Activated T-helper 2 cell treated with anti-CD3 and anti-CD28 coated beads, Interferon-gamma antibody, Interleukin-2, Interleukin-4, amounts not matched to agents 10 μg/mL and 5 μg/mL and 100 μg/mL, durations not matched to agents 14 hours and 24 hours and 36 hours (primary cell): Measurements from ENCODE around the gene PLEKHA3. TPM values are rescaled to one million over a fixed set of nuclear protein-coding genes. Genes with fewer than 3 reads are reported as not detected.
"Not testable (repeated sequence)": the region's sequence is repeated elsewhere in the genome, so short reads cannot be mapped to it uniquely, and the experiment has no call there.

Source experiments
- DNase-seq: peaks from one replicate; pipeline ENCODE4 v3.0.0; 2021; ENCODE audit warnings: low spot score
- H3K27ac Mint-ChIP-seq: one replicate; pipeline ENCODE4 v1.8.0; 2021; ENCODE audit warnings: mixed read lengths
- H3K27me3 Mint-ChIP-seq: one replicate; pipeline ENCODE4 v1.8.0; 2021; ENCODE audit warnings: low read depth, mixed read lengths
- H3K36me3 Mint-ChIP-seq: one replicate; pipeline ENCODE4 v1.8.0; 2021; ENCODE audit warnings: low read depth, mixed read lengths
- H3K4me1 Mint-ChIP-seq: one replicate; pipeline ENCODE4 v1.8.0; 2021; ENCODE audit warnings: low read depth, mixed read lengths
- H3K4me3 Mint-ChIP-seq: one replicate; pipeline ENCODE4 v1.8.0; 2021; ENCODE audit warnings: low read depth, mild to moderate bottlenecking, moderate library complexity, mixed read lengths
- H3K9me3 Mint-ChIP-seq: one replicate; pipeline ENCODE4 v1.8.0; 2021; ENCODE audit warnings: mixed read lengths
- intact Hi-C: fragments of 100-400 bp; cut with micrococcal nuclease; formaldehyde crosslinking; loops from one replicate; pipeline ENCODE4 v1.15.1; 2023
- total RNA-seq: library from RNA; stranded (reverse); gene quantifications from 2 replicates; pipeline ENCODE4 v1.2.3, GENCODE V29; 2022

PLEKHA3 gene
- total RNA-seq, 1 donor from 2014 or later = 28.7 TPM

DNA sequence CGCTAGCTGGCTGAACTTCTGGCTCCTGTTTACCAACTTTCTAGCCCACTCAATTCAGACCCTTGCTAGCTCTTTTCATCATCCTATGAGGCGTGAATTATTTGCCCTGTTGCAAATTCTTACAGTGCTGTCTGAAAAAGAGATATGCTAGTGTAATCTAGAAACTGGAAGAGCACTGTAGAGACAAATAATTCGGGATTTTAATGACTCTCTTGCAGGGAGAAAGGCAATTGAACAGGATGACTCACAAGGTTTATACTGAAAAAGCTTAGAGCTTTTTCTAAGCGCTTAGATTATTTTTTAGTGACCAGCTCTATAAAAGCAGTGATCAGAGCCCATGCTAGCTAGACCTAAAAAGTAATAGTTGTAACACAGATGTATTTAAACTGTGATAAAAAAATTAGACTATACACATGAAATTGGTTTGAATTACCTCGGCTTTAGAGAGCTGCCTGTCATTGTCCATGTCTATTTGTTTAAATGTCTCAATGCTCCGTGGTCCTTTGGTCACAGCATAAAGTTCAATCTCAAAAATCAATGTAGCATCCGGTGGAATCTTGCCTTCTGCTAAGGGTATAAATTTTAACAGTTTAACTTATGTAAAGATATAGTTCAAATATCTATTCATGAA lies 10.9 kb upstream of the PLEKHA3 start:
- Mint-ChIP-seq H3K27me3 (no peaks in the 10 kb centered on the region), H3K27ac (no peak overlapping the region), H3K9me3 (no peaks in the 10 kb centered on the region), H3K36me3 (peaks cover 8% of the 10 kb centered on the region), H3K4me3 (no peak overlapping the region), H3K4me1 (peaks cover 2% of the 10 kb centered on the region)
- DNase-seq = no peak
- intact Hi-C loops = no loop called here

DNA sequence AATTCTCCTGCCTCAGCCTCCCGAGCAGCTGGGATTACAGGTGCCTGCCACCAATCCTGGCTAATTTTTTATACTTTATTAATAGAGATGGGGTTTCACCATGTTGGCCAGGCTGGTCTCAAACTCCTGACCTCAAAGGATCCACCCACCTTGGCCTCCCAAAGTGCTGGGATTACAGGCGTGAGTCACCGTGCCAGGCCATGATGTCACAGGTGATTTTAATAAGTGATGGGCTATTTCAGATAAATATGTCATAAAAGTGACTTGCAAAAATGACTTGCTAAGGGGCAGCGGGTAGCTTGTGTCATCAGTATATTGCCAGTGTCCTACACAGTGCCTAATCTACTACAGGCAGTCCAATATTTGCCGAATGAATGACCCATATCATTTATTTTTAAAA lies 8.9 kb upstream of the PLEKHA3 start:
- H3K27ac Mint-ChIP-seq, H3K4me3 Mint-ChIP-seq, H3K9me3 Mint-ChIP-seq, intact Hi-C loops, H3K4me1 Mint-ChIP-seq, H3K36me3 Mint-ChIP-seq, DNase-seq, H3K27me3 Mint-ChIP-seq: not testable (repeated sequence)

DNA sequence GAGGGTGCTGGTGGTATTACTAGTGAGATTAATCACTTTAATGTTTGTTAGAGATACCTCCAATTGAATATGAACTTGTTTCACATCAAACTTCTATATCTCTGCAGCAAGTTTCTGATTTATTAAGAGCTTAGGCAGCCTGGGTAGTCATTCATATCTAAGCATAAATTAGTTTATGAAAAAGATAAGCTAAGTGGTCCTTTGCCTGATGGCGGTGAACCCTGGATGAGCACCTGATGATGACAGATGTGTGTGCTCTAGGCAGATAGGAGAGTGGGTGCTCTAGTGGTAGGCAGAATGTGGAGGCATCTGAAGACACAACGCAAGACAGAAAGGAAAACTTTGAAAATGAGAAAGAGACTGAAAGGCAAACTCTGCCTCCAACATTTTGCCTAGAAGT lies 6.9 kb upstream of the PLEKHA3 start:
- Mint-ChIP-seq H3K9me3 (no peaks in the 10 kb centered on the region), H3K4me3 (no peak overlapping the region), H3K27ac (no peak overlapping the region), H3K4me1 (peaks cover 9% of the 10 kb centered on the region), H3K36me3 (peaks cover 7% of the 10 kb centered on the region), H3K27me3 (no peaks in the 10 kb centered on the region)
- DNase-seq = no peak
- intact Hi-C loops = no loop called here

DNA sequence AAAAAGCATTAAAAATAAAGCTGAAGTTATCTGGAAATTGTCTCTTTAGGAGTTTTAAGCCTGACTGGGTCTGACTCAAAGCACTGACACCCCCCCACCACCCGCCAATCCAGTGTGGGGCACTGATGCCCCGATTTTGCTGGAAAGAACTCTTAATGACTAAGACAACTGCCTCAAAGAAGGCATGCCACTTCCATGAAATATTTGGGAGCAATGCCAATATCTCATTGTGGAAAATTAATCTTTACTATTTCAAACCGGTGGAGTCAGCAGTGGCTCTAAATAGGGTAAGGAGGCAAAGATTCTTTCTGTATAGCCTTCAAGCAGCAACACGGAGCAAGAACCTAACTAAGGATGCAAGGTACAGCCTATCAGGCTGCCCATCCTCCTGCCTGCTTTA lies 6.3 kb upstream of the PLEKHA3 start:
- DNase-seq = no peak
- Mint-ChIP-seq H3K36me3 (peaks cover 7% of the 10 kb centered on the region), H3K27me3 (no peaks in the 10 kb centered on the region), H3K27ac (no peak overlapping the region), H3K4me1 (peaks cover 11% of the 10 kb centered on the region), H3K4me3 (no peak overlapping the region), H3K9me3 (no peaks in the 10 kb centered on the region)
- intact Hi-C loops = no loop called here

DNA sequence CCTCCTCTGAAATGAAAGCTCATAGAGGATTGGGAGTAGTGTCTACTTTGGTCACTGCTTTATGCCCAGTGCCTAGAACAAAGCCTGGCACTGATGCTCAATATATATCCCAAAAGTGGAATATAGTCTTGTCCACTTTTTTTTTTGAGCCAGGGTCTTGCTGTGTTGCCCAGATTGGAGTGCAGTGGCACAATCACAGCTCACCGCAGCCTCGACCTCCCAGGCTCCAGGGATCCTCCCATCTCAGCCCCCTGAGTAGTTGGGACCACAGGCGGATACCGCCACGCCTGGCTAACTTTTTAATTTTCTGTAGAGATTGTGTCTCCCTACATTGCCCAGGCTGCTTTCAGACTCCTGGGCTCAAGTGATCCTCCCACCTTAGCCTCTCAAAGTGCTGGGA lies 5.7 kb upstream of the PLEKHA3 start:
- no peaks in the 10 kb centered on the region for H3K9me3 Mint-ChIP-seq
- H3K27ac Mint-ChIP-seq = no peak overlapping the region
- intact Hi-C loops = no loop called here
- peaks cover 17% of the 10 kb centered on the region for H3K4me1 Mint-ChIP-seq
- H3K4me3 Mint-ChIP-seq = no peak overlapping the region
- H3K36me3 Mint-ChIP-seq = peaks cover 7% of the 10 kb centered on the region
- DNase-seq = no peak
- no peaks in the 10 kb centered on the region for H3K27me3 Mint-ChIP-seq

DNA sequence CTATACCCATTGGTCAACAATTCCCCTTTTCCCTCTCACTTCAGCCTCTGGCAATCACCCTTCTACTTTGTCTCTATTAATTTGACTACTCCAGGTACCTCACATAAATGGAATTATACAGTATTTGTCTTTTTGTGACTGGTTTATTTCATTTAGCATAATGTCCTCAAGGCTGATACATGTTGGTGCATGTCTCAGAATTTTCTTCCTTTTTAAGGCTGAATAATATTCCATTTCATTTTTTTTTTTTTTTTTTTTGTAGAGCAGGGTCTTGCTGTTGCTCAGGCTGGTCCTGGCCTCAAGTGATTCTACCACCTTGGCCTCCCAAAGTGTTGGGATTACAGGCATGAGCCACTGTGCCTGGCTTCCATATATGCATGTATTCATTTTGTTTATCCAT lies 3.8 kb upstream of the PLEKHA3 start:
- no peak overlapping the region for H3K27ac Mint-ChIP-seq
- no peaks in the 10 kb centered on the region for H3K9me3 Mint-ChIP-seq
- intact Hi-C loops = no loop called here
- H3K4me1 Mint-ChIP-seq = peaks cover 22% of the 10 kb centered on the region
- no peak for DNase-seq
- H3K4me3 Mint-ChIP-seq = no peak overlapping the region
- peaks cover 7% of the 10 kb centered on the region for H3K36me3 Mint-ChIP-seq
- H3K27me3 Mint-ChIP-seq = no peaks in the 10 kb centered on the region

DNA sequence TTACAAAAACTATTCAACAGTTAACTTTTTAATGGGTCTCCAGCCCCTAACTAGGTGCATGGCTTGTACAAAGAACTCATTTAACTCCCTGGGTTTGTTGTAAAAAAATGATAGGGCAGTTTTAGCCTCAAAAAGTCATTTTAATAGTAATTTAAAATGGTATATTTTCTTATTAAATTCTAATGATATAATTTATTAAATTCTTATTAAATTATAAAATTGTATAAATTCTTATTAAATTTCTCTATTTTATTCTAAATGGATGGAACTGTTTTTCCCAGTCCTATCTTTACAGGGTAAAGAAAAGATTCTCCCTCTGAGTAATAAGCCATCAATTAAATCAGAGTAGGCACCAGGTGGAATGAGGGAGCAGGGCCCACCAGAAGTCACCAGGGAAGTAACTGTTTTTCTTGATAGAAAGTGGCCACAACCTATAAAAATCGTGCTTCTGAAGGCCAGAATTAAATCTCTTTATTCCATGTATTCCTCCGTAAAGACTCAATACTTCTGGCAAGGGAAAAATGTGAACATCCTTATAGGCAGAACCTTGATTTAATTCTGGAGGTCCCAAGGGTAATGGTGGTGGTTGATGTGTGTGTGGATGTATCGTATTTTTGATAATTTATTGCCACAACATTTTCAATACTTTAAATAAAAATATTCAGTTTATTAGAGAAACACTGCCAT lies 2.7 kb upstream of the PLEKHA3 start:
- no peaks in the 10 kb centered on the region for H3K27me3 Mint-ChIP-seq
- intact Hi-C loops = loop anchor here (1.0 to 2.0 kb wide), 4 partner anchors 26 to 223 kb away; partner anchors contain the start of genes PJVK and PRKRA
- peak overlapping the region; percentile 22 for H3K27ac Mint-ChIP-seq
- H3K4me1 Mint-ChIP-seq = peaks cover 33% of the 10 kb centered on the region
- DNase-seq = no peak
- H3K9me3 Mint-ChIP-seq = no peaks in the 10 kb centered on the region
- peak overlapping the region; percentile 90 for H3K4me3 Mint-ChIP-seq
- H3K36me3 Mint-ChIP-seq = peaks cover 8% of the 10 kb centered on the region

DNA sequence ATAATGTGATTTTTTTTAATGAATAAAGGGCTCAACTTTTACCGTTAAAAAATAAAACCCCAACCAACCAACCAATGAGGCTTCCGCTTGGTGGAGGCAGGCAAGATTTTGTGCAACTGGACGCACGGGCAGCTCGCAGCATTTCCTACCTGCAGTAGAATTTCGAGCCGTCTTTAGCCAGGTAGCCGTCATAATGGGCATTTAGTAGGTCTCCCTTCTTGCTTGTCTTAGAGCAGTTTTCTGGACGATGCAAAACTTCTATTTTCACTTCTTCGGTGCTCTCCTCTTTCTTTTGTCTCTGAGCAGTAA lies 2.2 kb upstream of the PLEKHA3 start:
- H3K4me3 Mint-ChIP-seq = peak overlapping the region; percentile 90
- peak overlapping the region; percentile 92 for H3K27ac Mint-ChIP-seq
- peaks cover 13% of the 10 kb centered on the region for H3K36me3 Mint-ChIP-seq
- intact Hi-C loops = loop anchor here (1.0 to 2.0 kb wide), 4 partner anchors 27 to 223 kb away; partner anchors contain the start of genes PJVK and PRKRA
- peaks cover 38% of the 10 kb centered on the region for H3K4me1 Mint-ChIP-seq
- H3K9me3 Mint-ChIP-seq = no peaks in the 10 kb centered on the region
- H3K27me3 Mint-ChIP-seq = no peaks in the 10 kb centered on the region
- DNase-seq = peak; percentile 13

DNA sequence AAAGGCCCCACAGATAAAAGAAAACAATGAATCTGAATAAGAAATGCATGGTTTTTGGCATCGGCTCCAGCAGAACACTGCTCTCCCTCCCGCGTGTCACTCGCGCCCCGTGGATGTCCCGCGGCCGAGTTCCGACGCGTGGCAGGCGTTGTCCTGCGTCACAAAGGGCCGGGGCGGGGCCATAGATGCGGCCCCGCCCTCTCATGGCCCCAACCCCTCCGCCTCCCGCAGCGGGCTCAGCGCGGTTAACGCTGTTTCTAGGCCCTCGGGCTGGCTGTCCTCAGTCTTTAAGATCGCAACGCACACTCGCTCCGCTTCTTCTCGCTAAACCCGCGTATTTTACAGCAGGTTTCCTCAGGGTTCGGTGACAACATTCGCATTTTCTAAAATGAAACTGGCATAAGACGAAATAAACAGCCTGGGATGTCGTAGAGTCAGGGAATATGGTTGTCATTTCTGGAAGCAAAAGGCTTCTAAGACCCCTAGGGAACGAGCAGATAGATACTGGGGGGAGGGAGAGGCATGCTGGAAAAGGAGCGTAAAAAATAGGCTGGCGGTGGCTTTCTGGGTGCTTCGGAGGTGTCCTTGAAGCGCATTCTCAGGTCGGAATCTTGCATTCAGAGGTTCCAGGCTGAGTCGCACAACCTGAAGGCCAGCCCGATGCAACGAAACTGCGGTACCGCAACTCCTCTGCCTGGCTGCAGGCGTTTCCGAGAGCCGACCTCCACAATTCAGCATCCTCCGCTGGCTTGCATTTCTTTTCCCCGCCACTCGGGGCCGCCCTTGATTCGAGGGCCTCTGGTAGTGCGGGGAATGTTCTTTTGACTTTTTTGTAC lies 1.6 kb upstream of the PLEKHA3 start, which contains the start of gene FKBP7:
FKBP7 (minus strand) TSS at position 162 of the 836 bp plus-strand sequence; CDS start at position 61, 101 bp downstream.
- H3K4me1 Mint-ChIP-seq = peaks cover 36% of the 10 kb centered on the region
- H3K27me3 Mint-ChIP-seq = no peaks in the 10 kb centered on the region

DNA sequence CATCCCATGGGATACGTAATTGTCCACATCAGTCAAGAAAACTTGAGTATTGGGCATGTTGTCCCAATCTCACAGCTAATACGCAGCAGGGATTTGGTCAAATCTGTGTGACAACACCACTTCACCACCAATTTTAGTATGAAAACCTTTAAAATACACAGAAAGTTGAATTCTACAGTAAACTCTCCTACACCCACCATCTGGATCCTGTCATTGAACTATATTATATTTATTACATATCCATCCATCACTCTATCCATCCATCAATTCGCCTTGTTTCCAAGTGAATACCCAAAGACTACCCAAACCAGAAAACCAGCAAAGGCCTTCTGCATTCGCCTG lies 1.0 kb upstream of the PLEKHA3 start:
- no peak for DNase-seq
- Mint-ChIP-seq H3K36me3 (peaks cover 13% of the 10 kb centered on the region), H3K4me3 (peak overlapping the region; percentile 90), H3K27ac (peak overlapping the region; percentile 92), H3K9me3 (no peaks in the 10 kb centered on the region), H3K4me1 (peaks cover 36% of the 10 kb centered on the region), H3K27me3 (no peaks in the 10 kb centered on the region)
- intact Hi-C loops = loop anchor here (1.0 to 2.0 kb wide), 4 partner anchors 35 to 222 kb away; no protein-coding TSS in a partner anchor

More for the DNA sequence above, 1.6 kb upstream of the PLEKHA3 start, which contains the start of gene FKBP7:
- Mint-ChIP-seq H3K27ac (peak within 1 kb of the TSS; percentile 92), H3K9me3 (no peaks in the 10 kb centered on the region), H3K4me3 (peak within 1 kb of the TSS; percentile 90), H3K36me3 (peaks cover 13% of the 10 kb centered on the region)
- DNase-seq = peak; percentile 74
- intact Hi-C loops = loop anchor here (1.0 to 2.0 kb wide), 6 partner anchors 27 to 222 kb away; partner anchors contain the start of genes PJVK and PRKRA

DNA sequence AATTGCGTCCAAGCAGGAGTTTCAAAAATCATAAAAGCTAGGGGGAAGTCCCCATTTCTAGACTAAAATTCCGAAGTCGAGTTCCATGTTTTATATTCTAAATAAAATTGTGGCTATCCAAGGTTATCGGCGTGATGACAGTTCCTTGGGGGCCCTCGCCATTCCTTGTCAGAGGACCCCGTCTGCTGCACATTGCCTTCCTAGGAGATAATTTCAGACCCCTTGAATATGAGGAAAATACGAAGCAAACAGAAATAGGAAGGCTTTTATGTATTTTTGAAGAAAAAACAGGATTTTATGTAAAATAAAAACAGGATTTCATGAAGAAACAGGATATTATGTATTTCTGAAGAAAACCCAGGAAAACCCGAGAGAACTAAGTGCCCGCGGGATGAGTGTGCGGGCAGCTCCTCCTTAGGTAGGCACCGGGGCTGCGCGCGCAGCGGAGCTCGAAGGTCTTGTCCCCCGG lies 465 bp upstream of the PLEKHA3 start:
- Mint-ChIP-seq H3K36me3 (peaks cover 13% of the 10 kb centered on the region), H3K9me3 (no peaks in the 10 kb centered on the region), H3K27ac (peak overlapping the region; percentile 92), H3K4me3 (peak overlapping the region; percentile 90), H3K27me3 (no peaks in the 10 kb centered on the region), H3K4me1 (peaks cover 41% of the 10 kb centered on the region)
- DNase-seq = no peak
- intact Hi-C loops = loop anchor here (1.0 to 2.0 kb wide), 4 partner anchors 35 to 221 kb away; no protein-coding TSS in a partner anchor

DNA sequence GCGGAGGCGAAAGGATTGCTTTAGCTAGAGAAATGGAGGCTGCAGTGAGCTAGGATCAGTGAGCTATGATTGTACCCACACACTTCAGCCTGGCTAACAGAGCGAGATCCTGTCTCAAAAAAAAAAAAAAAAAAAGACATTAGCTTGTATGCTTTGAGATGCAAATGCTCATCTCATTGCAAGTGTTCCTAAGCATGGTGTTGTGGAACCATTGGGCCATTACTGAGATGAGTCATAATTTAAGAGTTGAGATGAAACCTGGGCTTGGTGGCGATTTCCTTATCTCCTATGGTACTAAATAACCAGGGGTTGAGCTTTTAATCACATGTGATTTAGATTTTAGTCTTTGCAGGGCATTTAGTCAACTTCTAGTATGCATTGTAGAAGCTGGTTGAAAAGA lies 2.2 kb downstream of the PLEKHA3 start:
- H3K4me1 Mint-ChIP-seq = peaks cover 42% of the 10 kb centered on the region
- intact Hi-C loops = no loop called here
- no peak overlapping the region for H3K27ac Mint-ChIP-seq
- peaks cover 25% of the 10 kb centered on the region for H3K36me3 Mint-ChIP-seq
- no peaks in the 10 kb centered on the region for H3K27me3 Mint-ChIP-seq
- no peak for DNase-seq
- H3K4me3 Mint-ChIP-seq = peak overlapping the region; percentile 92
- no peaks in the 10 kb centered on the region for H3K9me3 Mint-ChIP-seq
